ENCODE results near the gene ELF5. TPM values are rescaled to one million over a fixed set of nuclear protein-coding genes. Genes with fewer than 3 reads are reported as not detected.

The ELF5 gene
- total and polyA plus RNA-seq, 2 of the 13 experiments (the other 11 are each of a cell fraction or from before 2014, with no cell fraction given), result 0.51 to 2.6 TPM

- no peak overlapping the region for H3K27ac ChIP-seq (ENCODE audit: extremely low read length, insufficient read depth, low read length)
- no peak for FAIRE-seq
- BruUV-seq (replicated peaks), result no TSS peak
- 21% methylated on average over 5 of the region's 5 CpGs for WGBS (ENCODE audit: low lambda C conversion rate)
- TF ChIP-seq NFE2L2 (IDR thresholded peaks at IDR 0.05; ENCODE audit: low read length) (no peak), ZBTB34 (CRISPR knock-in tag; IDR thresholded peaks at IDR 0.05) (no peak), ZNF790 (CRISPR knock-in tag; IDR thresholded peaks at IDR 0.05; ENCODE audit: borderline replicate concordance) (no peak), ZNF367 (CRISPR knock-in tag; IDR thresholded peaks at IDR 0.05; ENCODE audit: borderline replicate concordance) (no peak), AKAP8 (CRISPR knock-in tag; IDR thresholded peaks at IDR 0.05) (no peak), PHF20 (CRISPR knock-in tag; IDR thresholded peaks at IDR 0.05) (no peak), ZNF740 (CRISPR knock-in tag; IDR thresholded peaks at IDR 0.05) (no peak), SP140L (CRISPR knock-in tag; IDR thresholded peaks at IDR 0.05; ENCODE audit: borderline replicate concordance) (no peak), ZNF883 (CRISPR knock-in tag; IDR thresholded peaks at IDR 0.05; ENCODE audit: not compliant biosample characterization) (no peak), GLMP (CRISPR knock-in tag; IDR thresholded peaks at IDR 0.05; ENCODE audit: borderline replicate concordance) (no peak), ZNF263 (CRISPR knock-in tag; IDR thresholded peaks at IDR 0.05) (no peak), HBP1 (CRISPR knock-in tag; IDR thresholded peaks at IDR 0.05; ENCODE audit: low read depth) (no peak), HNF4G (IDR thresholded peaks at IDR 0.05; ENCODE audit: borderline replicate concordance, low read depth, low read length) (no peak), HNF4G (CRISPR knock-in tag; IDR thresholded peaks at IDR 0.05; ENCODE audit: borderline replicate concordance, low read depth) (no peak), SNRNP70 (IDR thresholded peaks at IDR 0.05; ENCODE audit: low read depth, low read length) (no peak)
- H2AFZ ChIP-seq (ENCODE audit: low read length), result no peak overlapping the region
- H3K79me2 ChIP-seq (ENCODE audit: insufficient read depth, low read length), result no peaks in the 10 kb centered on the region
- no peak overlapping the region for H3K4me2 ChIP-seq (ENCODE audit: low read depth, low read length)
- no peaks in the 10 kb centered on the region for H3K36me3 ChIP-seq (replicated peaks in 1 of 2; ENCODE audit: control insufficient read depth in 1 of 2, insufficient read depth in 2 of 2, low read length in 2 of 2)
- no peak for ATAC-seq
- in situ Hi-C loops (cut with HindIII; ENCODE audit: extremely low pct_ligation_motif_present, low pct_unique_long_range_greater_than_20kb) (no loop called here), intact Hi-C loops (cut with micrococcal nuclease; ENCODE audit: unreplicated experiment) (loop anchor here (5.0 kb wide), 1 partner anchor 37 kb away; the partner anchor contains the start of gene ELF5)
- no peak for DNase-seq (ENCODE audit: low spot score)
- H3K9me3 ChIP-seq (ENCODE audit: low read length), result no peaks in the 10 kb centered on the region
- H3K4me3 ChIP-seq (replicated peaks in 1 of 3; ENCODE audit: insufficient read depth in 1 of 3, low read depth in 2 of 3, low read length in 3 of 3), result no peak overlapping the region
- H3K4me1 ChIP-seq (ENCODE audit: insufficient read depth, low read length), result peaks cover 28% of the 10 kb centered on the region
- H3K27me3 ChIP-seq (ENCODE audit: control insufficient read depth in 1 of 2, insufficient read depth in 2 of 2, low read length in 2 of 2), result peaks cover 0 to 27% of the 10 kb centered on the region in 2 experiments; a peak in 2 of 5 replicates
- H4K20me1 ChIP-seq (ENCODE audit: insufficient read depth, low read length), result no peaks in the 10 kb centered on the region
- POLR2A ChIA-PET, result no interaction called here
- H3K9ac ChIP-seq (ENCODE audit: insufficient read depth, low read depth, low read length), result no peak overlapping the region
- CTCF ChIA-PET (ENCODE audit: low intra/inter-chr PET ratio, low total read pairs), result no interaction called here
Observed at GRCh38 chr11:34549271-34549670, 35.7 kb upstream of the ELF5 start.

All from HepG2 (cell line).